GM23338 (cell line): ENCODE results near the gene SUSD4.

ENCODE experiments used
- CREB1 ChIP-seq: fragments of 250-450 bp; sonication (Bioruptor Pico); IDR thresholded peaks from 2 replicates; pipeline ENCODE4 v1.5.0; 2020; ENCODE audit warnings: low read depth, mild to moderate bottlenecking, moderate library complexity
- EZH2 ChIP-seq: fragments of 200-600 bp; sonication (generic); IDR thresholded peaks from one replicate; pipeline ENCODE4 v1.8.0; 2017; ENCODE audit warnings: antibody characterized with exemption, mild to moderate bottlenecking, low read depth; ENCODE audit not compliant: unreplicated experiment
- EZH2phosphoT487 ChIP-seq: fragments of 200-600 bp; sonication (generic); IDR thresholded peaks from one replicate; pipeline ENCODE4 v1.8.1; 2018; ENCODE audit warnings: antibody characterized with exemption; ENCODE audit not compliant: unreplicated experiment
- JUNB ChIP-seq: IDR thresholded peaks from one replicate; pipeline ENCODE4 v1.6.1; 2016; ENCODE audit warnings: antibody characterized with exemption; ENCODE audit not compliant: unreplicated experiment
- POLR2AphosphoS5 ChIP-seq: IDR thresholded peaks from 2 replicates; pipeline ENCODE4 v1.6.1; 2016; ENCODE audit warnings: antibody characterized with exemption, low read depth
- TF ChIP-seq, protein P1 (sequence below), 2 experiments: fragments of 200-600 bp in 1 of 2; sonication (generic) in 1 of 2; conservative IDR thresholded peaks; 2 replicates each; pipeline versions ENCODE4 v1.5.1 to v1.6.1; 2016 to 2017; ENCODE audit warnings: antibody characterized with exemption in 2 of 2, low read depth in 2 of 2, mild to moderate bottlenecking in 2 of 2, moderate library complexity in 1 of 2
- TF ChIP-seq, protein P2 (sequence below): IDR thresholded peaks from one replicate; pipeline ENCODE4 v1.6.1; 2018; ENCODE audit warnings: antibody characterized with exemption; ENCODE audit not compliant: unreplicated experiment
- TF ChIP-seq, protein P3 (sequence below): IDR thresholded peaks from 2 replicates; pipeline ENCODE4 v1.6.1; 2016; ENCODE audit warnings: antibody characterized with exemption

DNA sequence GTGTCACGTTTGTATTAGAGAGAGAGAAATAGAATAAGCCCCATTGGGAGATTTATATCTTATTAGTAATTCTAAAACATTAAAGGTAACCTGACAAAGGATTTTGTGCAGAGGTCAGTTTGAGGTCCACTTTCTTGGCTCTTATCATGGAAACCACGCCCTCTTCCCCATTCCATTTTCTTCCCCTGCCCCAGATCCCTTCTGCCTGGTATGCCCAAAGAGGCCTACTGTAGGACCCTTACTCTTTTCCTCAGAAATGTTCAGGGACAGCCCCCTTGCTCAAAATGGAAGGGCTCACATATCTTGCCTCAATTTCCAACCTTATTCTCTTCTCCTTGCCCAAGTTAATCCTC lies 38.8 kb upstream of the SUSD4 start:
- TF ChIP-seq EZH2, result no peak
- TF ChIP-seq, protein P1, sequence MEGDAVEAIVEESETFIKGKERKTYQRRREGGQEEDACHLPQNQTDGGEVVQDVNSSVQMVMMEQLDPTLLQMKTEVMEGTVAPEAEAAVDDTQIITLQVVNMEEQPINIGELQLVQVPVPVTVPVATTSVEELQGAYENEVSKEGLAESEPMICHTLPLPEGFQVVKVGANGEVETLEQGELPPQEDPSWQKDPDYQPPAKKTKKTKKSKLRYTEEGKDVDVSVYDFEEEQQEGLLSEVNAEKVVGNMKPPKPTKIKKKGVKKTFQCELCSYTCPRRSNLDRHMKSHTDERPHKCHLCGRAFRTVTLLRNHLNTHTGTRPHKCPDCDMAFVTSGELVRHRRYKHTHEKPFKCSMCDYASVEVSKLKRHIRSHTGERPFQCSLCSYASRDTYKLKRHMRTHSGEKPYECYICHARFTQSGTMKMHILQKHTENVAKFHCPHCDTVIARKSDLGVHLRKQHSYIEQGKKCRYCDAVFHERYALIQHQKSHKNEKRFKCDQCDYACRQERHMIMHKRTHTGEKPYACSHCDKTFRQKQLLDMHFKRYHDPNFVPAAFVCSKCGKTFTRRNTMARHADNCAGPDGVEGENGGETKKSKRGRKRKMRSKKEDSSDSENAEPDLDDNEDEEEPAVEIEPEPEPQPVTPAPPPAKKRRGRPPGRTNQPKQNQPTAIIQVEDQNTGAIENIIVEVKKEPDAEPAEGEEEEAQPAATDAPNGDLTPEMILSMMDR (conservative IDR thresholded peaks at IDR 0.05; ENCODE audit: low read depth in 2 of 2), result no peak
- TF ChIP-seq, protein P2, sequence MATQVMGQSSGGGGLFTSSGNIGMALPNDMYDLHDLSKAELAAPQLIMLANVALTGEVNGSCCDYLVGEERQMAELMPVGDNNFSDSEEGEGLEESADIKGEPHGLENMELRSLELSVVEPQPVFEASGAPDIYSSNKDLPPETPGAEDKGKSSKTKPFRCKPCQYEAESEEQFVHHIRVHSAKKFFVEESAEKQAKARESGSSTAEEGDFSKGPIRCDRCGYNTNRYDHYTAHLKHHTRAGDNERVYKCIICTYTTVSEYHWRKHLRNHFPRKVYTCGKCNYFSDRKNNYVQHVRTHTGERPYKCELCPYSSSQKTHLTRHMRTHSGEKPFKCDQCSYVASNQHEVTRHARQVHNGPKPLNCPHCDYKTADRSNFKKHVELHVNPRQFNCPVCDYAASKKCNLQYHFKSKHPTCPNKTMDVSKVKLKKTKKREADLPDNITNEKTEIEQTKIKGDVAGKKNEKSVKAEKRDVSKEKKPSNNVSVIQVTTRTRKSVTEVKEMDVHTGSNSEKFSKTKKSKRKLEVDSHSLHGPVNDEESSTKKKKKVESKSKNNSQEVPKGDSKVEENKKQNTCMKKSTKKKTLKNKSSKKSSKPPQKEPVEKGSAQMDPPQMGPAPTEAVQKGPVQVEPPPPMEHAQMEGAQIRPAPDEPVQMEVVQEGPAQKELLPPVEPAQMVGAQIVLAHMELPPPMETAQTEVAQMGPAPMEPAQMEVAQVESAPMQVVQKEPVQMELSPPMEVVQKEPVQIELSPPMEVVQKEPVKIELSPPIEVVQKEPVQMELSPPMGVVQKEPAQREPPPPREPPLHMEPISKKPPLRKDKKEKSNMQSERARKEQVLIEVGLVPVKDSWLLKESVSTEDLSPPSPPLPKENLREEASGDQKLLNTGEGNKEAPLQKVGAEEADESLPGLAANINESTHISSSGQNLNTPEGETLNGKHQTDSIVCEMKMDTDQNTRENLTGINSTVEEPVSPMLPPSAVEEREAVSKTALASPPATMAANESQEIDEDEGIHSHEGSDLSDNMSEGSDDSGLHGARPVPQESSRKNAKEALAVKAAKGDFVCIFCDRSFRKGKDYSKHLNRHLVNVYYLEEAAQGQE, result no peak
- TF ChIP-seq EZH2phosphoT487, result no peak
- no peak for TF ChIP-seq CREB1 (CRISPR knock-in tag)
- no peak for TF ChIP-seq JUNB
- TF ChIP-seq, protein P3, sequence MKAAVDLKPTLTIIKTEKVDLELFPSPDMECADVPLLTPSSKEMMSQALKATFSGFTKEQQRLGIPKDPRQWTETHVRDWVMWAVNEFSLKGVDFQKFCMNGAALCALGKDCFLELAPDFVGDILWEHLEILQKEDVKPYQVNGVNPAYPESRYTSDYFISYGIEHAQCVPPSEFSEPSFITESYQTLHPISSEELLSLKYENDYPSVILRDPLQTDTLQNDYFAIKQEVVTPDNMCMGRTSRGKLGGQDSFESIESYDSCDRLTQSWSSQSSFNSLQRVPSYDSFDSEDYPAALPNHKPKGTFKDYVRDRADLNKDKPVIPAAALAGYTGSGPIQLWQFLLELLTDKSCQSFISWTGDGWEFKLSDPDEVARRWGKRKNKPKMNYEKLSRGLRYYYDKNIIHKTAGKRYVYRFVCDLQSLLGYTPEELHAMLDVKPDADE, result no peak
- TF ChIP-seq POLR2AphosphoS5, result no peak
